Measurements from ENCODE around the gene SLC38A10.

DNA sequence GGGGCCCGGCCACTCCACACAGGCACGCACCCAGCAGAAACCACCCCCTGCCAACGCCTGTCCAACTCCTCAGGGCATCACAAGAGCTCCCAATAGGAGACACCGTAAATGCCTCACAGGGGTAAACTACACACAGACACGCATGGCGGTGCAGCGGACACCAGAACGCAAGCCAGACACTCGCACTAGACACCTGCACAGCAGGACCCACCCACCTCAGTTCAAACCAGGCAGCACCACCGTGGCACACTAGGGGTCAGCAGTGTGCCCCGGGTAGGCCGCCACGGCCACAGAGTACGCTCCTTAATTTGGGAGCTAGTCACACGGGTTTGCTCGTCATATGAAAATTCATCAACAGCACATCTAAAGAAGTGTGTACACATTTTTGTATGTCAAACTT, 3.4 kb downstream of the SLC38A10 start:
- TF ChIP-seq POLR2A (IDR thresholded peaks at IDR 0.05), result no peak
- TF ChIP-seq, protein P1, sequence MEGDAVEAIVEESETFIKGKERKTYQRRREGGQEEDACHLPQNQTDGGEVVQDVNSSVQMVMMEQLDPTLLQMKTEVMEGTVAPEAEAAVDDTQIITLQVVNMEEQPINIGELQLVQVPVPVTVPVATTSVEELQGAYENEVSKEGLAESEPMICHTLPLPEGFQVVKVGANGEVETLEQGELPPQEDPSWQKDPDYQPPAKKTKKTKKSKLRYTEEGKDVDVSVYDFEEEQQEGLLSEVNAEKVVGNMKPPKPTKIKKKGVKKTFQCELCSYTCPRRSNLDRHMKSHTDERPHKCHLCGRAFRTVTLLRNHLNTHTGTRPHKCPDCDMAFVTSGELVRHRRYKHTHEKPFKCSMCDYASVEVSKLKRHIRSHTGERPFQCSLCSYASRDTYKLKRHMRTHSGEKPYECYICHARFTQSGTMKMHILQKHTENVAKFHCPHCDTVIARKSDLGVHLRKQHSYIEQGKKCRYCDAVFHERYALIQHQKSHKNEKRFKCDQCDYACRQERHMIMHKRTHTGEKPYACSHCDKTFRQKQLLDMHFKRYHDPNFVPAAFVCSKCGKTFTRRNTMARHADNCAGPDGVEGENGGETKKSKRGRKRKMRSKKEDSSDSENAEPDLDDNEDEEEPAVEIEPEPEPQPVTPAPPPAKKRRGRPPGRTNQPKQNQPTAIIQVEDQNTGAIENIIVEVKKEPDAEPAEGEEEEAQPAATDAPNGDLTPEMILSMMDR (IDR thresholded peaks at IDR 0.05), result peak; percentile 57 to 86 (median 79)
